ENCODE data around the gene MID2. TPM values are rescaled to one million over a fixed set of nuclear protein-coding genes. Genes with fewer than 3 reads are reported as not detected.

Gene MID2
- total and polyA plus RNA-seq, 3 donors from 2014 or later, result 6.5 to 15.2 (median 11.3) TPM

DNA sequence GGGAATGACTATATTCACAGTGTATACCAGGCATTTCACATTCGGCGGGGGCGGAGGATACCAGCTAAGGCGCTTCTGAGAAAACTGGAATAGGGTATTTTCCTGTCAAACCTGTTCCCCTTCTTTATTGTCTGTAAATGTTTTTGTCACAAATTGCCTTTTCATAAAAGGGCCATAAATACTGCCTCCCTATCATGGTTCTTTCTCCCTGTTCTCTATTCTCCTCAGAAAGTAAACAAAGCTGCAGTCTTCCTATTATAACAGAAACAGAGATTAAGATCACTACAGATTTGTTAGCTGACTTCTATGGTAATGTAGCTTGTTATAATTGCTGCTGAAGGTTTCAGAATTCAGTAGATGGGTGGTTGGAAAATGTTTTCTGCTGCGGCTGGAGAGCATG is 32.2 kb downstream of the MID2 start:
- Histone ChIP-seq H3K4me1 (no peaks in the 10 kb centered on the region), H3K9me3 (no peaks in the 10 kb centered on the region), H3K27ac (no peak overlapping the region), H3K4me3 (no peak overlapping the region), H3K36me3 (ENCODE audit: low read depth, missing control alignments) (no peaks in the 10 kb centered on the region), H3K27me3 (no peaks in the 10 kb centered on the region)
- TF ChIP-seq POLR2A (IDR thresholded peaks at IDR 0.05), result no peak
- no peak for TF ChIP-seq CTCF (IDR thresholded peaks at IDR 0.05)
- 97 to 100% methylated on average over 5 of the region's 5 CpGs for WGBS, 2 donors
- no peak for DNase-seq
- intact Hi-C loops (cut with DNase I; ENCODE audit: low total_unique reads), result no loop called here

- no peaks in the 10 kb centered on the region for H3K4me1 ChIP-seq
- no peaks in the 10 kb centered on the region for H3K27me3 ChIP-seq
- H3K27ac ChIP-seq, result no peak overlapping the region
- TF ChIP-seq POLR2A (IDR thresholded peaks at IDR 0.05), result no peak
- no peak for TF ChIP-seq CTCF (IDR thresholded peaks at IDR 0.05)
- H3K9me3 ChIP-seq, result no peaks in the 10 kb centered on the region
- H3K36me3 ChIP-seq (ENCODE audit: low read depth, missing control alignments), result no peaks in the 10 kb centered on the region
- 96 to 97% methylated on average over 4 of the region's 4 CpGs for WGBS, 2 donors
- no peak for DNase-seq
- H3K4me3 ChIP-seq, result no peak overlapping the region
- intact Hi-C loops (cut with DNase I; ENCODE audit: low total_unique reads), result no loop called here
Measured at GRCh38 chrX:107861056-107861455, 35.4 kb downstream of the MID2 start.

GRCh38 chrX:107871136-107871535 is 45.5 kb downstream of the MID2 start:
- Histone ChIP-seq H3K4me1 (no peaks in the 10 kb centered on the region), H3K4me3 (no peak overlapping the region), H3K27ac (no peak overlapping the region), H3K9me3 (no peaks in the 10 kb centered on the region), H3K27me3 (no peaks in the 10 kb centered on the region), H3K36me3 (ENCODE audit: low read depth, missing control alignments) (no peaks in the 10 kb centered on the region)
- WGBS, 2 donors, result 91 to 100% methylated on average over 1 to 6 of the region's 6 CpGs
- TF ChIP-seq POLR2A (IDR thresholded peaks at IDR 0.05), result no peak
- TF ChIP-seq CTCF (IDR thresholded peaks at IDR 0.05), result no peak
- intact Hi-C loops (cut with DNase I; ENCODE audit: low total_unique reads), result no loop called here
- DNase-seq, result no peak

- Histone ChIP-seq H3K36me3 (ENCODE audit: low read depth, missing control alignments) (no peaks in the 10 kb centered on the region), H3K4me3 (no peak overlapping the region), H3K27me3 (no peaks in the 10 kb centered on the region), H3K27ac (no peak overlapping the region), H3K4me1 (no peaks in the 10 kb centered on the region), H3K9me3 (no peaks in the 10 kb centered on the region)
- TF ChIP-seq CTCF (IDR thresholded peaks at IDR 0.05) (no peak), POLR2A (IDR thresholded peaks at IDR 0.05) (no peak)
- DNase-seq, result no peak
- intact Hi-C loops (cut with DNase I; ENCODE audit: low total_unique reads), result no loop called here
- WGBS, 2 donors, result 73 to 82% methylated on average over 4 to 5 of the region's 5 CpGs
Measured at GRCh38 chrX:107878106-107878505, 52.4 kb downstream of the MID2 start.

DNA sequence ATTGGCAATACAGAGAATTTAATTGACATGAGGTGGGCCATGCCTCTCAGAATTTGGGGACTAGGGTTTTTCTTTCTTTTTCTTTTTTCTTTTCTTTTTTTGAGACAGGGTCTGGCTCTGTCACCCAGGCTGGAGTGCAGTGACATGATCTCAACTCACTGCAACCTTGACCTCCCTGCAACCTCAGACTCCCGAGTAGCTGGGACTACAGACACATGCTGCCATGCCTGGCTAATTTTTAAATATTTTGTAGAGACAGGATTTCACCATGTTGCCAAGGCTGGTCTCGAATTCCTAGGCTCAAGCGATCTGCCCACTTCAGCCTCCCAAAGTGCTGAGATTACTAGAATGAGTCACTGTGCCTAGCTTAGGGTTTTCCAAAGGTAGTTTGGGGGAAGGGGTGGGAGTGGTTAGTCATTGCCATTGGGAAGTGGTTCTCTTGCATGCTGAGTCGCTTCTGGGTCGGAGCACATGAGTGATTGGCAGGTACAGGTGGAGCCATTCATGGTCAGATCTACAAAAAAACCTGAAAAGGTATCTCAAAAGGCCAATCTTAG is 54.5 kb downstream of the MID2 start:
- Histone ChIP-seq H3K4me1 (no peaks in the 10 kb centered on the region), H3K27me3 (no peaks in the 10 kb centered on the region), H3K27ac (no peak overlapping the region), H3K9me3 (no peaks in the 10 kb centered on the region), H3K4me3 (no peak overlapping the region), H3K36me3 (ENCODE audit: low read depth, missing control alignments) (no peaks in the 10 kb centered on the region)
- no peak for TF ChIP-seq CTCF (IDR thresholded peaks at IDR 0.05)
- TF ChIP-seq POLR2A (IDR thresholded peaks at IDR 0.05), result no peak
- DNase-seq, result no peak
- intact Hi-C loops (cut with DNase I; ENCODE audit: low total_unique reads), result no loop called here
- WGBS, 2 donors, result 69 to 70% methylated on average over 2 to 5 of the region's 5 CpGs

All from testis (tissue), 3 donors.